ENCODE data around the gene PATL1.

The PATL1 gene

DNA sequence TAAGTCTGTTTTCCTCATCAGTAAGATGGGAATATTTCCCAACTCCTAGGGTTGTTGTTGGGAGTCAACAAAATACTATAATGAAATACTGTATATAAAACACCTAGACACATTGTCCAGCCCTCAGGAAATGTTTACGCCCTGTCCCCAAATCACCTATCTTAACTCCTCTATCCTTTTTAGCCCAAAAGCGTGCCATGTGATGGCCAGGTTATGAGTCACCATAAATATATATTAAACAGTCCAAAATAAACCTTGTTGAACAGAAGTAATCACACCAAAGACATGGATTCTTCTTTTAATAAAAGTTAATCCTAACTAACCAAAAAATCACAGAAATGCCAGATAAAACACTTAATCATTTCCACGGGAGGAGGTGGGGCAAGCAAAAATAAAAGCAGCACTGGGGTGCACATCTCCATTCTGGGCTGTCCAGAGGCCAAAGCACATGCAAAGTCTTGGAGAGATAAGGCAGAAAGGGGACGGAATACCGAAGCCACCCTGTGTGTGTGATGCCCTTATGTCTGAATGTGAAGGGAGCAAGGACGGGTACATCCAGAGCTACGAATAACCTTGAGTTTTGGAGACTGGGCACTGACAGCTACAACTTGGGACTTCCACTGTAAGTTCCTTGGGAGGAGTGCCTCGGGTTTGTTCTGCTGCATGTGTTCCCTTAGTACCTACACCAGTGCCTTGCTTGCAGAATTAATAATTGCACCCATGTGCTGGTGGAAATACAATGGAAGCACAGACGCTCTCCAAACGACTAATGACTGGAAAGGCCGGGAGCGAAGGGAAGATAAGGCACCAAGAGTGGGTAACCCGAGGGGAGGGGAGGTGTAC lies 54.3 kb downstream of the PATL1 start:
- no peak for DNase-seq

DNA sequence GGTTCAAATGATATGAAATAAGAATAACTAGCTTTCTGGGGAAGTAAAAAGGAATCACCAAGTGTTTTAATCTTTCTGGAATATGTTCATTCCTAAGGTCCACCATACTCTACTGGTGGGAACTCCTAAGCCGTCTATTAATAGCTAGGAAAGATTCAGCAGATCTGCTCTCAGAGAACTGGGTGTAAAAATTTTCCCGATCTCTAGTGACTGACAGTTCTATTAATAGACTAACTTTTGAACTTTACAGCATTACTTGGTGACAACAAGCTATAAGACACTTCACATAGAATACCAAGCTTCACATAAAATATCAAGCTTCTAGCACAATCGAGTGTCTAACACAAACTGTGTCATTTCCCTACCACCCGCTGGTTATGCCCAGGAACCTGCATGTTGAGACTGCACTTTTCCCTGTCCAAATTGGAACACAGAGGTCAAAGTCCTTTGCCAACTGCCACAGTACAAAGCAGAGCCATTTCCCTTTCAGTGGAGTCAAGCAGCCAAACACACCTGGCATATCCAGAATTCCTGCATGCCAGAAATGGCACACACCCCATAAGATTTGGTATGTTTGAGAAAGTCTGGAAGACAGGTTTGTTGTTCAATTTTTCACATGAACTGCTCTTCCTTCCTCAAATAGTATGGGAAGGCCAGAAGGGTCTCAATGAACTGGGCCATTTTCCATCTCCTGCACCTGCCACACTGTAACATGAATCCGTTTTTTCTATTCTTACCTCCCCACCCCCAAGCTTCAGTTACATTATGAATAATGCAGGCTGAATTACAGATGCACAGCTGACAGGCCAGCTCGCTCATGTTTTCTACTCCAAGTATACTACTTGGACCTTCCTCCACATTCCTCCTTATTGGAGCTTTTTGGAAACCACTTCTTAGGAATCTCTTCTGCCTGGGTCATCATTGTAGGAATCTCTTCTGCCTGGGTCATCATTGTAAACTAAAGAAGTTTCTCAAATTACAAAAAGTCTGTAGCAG lies 57.0 kb downstream of the PATL1 start:
- DNase-seq = peak; percentile 9

DNA sequence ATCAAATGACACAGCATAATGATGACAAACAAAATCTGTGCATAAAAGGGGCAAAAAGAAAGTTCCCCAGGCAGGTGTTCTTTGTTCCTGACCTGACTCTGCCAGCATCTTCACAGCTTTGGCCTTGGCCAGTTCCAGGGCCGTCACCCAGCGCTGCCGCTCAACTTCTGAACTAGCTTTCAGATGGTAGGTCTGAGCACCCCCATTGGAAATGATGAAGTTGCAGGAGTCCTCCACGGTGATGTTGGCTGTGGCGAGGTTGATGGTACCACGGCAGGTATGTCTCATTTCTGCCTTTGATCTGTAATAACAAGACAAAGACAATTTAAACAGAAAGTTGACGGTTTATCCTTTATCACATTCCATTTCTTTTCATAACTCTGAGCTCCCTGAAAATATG lies 58.5 kb downstream of the PATL1 start:
- DNase-seq = no peak

DNA sequence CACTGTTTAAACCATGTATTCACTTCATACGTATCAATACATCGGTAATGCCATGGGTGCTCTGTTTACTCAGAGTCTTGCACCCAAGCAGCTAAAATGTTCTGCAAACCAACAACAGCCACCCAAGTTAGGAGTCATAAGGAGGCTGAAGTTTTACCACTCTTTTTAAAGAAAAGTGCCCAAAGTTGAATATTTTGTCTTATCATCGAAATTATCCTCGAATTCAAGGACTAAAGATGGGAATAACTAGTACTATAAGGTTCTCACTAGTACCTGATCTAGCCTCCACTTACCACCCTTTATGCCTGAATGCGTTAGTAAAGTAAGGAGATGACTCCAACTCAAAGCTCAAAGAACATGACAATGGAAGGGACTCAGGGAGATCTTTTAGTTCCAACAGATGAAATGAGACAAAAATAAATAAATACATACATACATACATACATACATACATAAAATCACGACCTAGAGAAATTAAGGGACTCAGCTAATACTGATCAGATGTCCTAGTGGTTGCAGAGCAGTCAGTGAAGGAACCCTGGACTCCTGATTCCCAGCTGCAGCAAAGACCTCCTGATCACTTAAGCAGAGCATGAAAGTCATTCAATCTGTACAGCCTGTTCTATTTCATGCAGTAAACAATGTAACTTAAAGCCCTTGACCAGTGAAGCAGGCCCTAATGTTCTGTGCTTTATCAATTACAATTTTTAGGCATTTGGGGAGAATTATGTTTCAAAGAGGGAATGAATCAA lies 61.0 kb downstream of the PATL1 start:
- no peak for DNase-seq

DNA sequence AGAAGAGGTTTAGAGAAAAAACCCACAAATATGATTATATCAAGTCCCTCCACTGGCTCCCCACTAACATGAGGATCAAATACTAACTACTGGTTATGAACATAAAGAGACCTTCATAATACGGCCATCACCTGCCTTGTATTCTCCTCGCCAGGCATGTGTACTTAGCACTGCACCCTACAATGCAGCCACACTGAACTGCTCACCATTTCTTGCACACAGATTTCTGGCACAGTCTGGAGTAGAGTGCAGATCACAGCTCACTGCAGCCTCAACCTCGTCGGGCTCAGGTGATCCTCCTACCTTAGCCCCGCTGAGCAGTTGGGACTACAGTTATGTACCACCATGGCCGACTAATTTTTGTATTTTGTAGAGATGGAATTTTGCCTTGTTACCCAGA lies 66.4 kb downstream of the PATL1 start:
- DNase-seq = no peak

- no peak for DNase-seq
Observed at GRCh38 chr11:59601788-59602187, 67.0 kb downstream of the PATL1 start.

DNA sequence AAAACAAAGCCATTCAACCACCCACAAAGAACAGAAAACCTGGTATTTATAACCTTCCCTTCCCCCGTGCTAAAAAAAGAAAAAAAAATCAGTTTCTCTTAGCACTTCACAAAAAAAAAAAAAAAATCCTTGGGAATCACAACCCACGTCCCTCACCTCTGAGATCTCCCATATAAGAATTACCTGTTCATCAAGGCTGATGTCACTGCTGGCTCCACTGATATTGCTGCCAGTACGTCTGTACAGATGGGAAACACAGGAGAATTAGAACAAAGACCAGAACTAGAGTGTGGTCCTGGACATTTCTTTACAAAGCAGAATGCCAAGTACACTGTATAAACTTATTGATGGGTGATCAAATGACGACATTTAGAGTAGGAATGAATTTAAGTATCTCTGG lies 68.2 kb downstream of the PATL1 start:
- DNase-seq = no peak

- no peak for DNase-seq
Observed at GRCh38 chr11:59600234-59600633, 68.6 kb downstream of the PATL1 start.

DNA sequence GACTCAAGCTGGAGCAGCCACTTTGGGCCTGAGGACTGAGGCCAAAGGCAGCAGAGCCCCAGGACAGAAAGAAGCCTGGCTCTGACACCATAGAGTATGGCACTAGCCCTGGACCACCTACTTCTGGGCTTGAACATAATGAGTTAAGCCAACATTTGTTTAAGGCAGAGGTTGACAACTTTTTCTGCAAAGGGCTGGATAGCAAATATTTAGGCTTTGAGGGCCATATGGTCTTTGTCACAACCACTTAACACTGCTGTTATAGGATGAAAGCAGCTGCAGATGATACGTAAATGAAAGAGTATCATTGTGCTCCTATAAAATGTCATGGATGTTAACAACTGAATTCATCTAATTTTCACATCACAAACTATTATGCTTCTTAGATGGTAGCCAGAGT lies 69.9 kb downstream of the PATL1 start:
- no peak for DNase-seq
